Measurements from ENCODE around the gene KLB.

- TF ChIP-seq GATA3 (IDR thresholded peaks at IDR 0.05; ENCODE audit: low read depth, low read length) (no peak), GATA2 (IDR thresholded peaks at IDR 0.05; ENCODE audit: low read depth, low read length) (no peak)
Measured at GRCh38 chr4:39446842-39447573, 40.3 kb downstream of the KLB start.
